Right atrium auricular region (tissue), 2 donors: Measurements from ENCODE around the gene EPHA6. TPM values are rescaled to one million over a fixed set of nuclear protein-coding genes. Genes with fewer than 3 reads are reported as not detected.
"Not testable (repeated sequence)": the region's sequence is repeated elsewhere in the genome, so short reads cannot be mapped to it uniquely, and the experiment has no call there.

Experiments used
- DNase-seq: peaks from one replicate; pipeline ENCODE4 v3.0.0-alpha.2; 2019; ENCODE audit warnings: low spot score
- H3K27ac ChIP-seq, 2 donors: fragments of 200-600 bp; sonication (generic); 1 replicate in 1 of 2; 2 replicates in 1 of 2; pipeline ENCODE4 v1.5.1; 2016 to 2019
- H3K27me3 ChIP-seq, 2 donors: fragments of 200-600 bp; sonication (generic); one replicate each; pipeline versions ENCODE4 v1.5.1 to v1.6.0; 2017 to 2019
- H3K36me3 ChIP-seq: fragments of 200-600 bp; sonication (generic); one replicate; pipeline ENCODE4 v1.5.1; 2016
- H3K4me1 ChIP-seq, 2 donors: fragments of 200-600 bp; sonication (generic); one replicate each; pipeline versions ENCODE4 v1.5.1 to v1.6.0; 2017 to 2019
- H3K4me3 ChIP-seq, 2 donors: fragments of 200-600 bp; sonication (generic); 1 replicate in 1 of 2; 2 replicates in 1 of 2; pipeline ENCODE4 v1.5.1; 2017 to 2019; ENCODE audit warnings: mild to moderate bottlenecking in 1 of 2, moderate library complexity in 1 of 2
- H3K9me3 ChIP-seq, 2 donors: fragments of 200-600 bp; sonication (generic); one replicate each; pipeline ENCODE4 v1.5.1; 2019
- CTCF ChIP-seq, 2 donors: fragments of 200-600 bp; sonication (generic); IDR thresholded peaks; one replicate each; pipeline ENCODE4 v1.5.1; 2019; ENCODE audit warnings: antibody characterized with exemption in 2 of 2
- total RNA-seq, 2 donors: library from RNA; depleted of rRNA; stranded (reverse); fragments of >200 nt; gene quantifications; one replicate each; pipeline ENCODE4 v1.1.0, GENCODE V29; 2016

Gene EPHA6
- total RNA-seq, 2 donors from 2014 or later, result 0.22 to 0.35 TPM

- H3K27me3 ChIP-seq, result no peaks in the 10 kb centered on the region
- no peak for DNase-seq
- TF ChIP-seq CTCF (IDR thresholded peaks at IDR 0.05), result no peak
- no peaks in the 10 kb centered on the region for H3K4me1 ChIP-seq
- H3K36me3 ChIP-seq, result no peaks in the 10 kb centered on the region
- H3K27ac ChIP-seq, result no peak overlapping the region
- H3K9me3 ChIP-seq, result no peaks in the 10 kb centered on the region
- H3K4me3 ChIP-seq, result no peak overlapping the region
These were observed 101.1 kb downstream of the EPHA6 start for GRCh38 chr3:96915445-96915844.

- no peak overlapping the region for H3K4me3 ChIP-seq
- H3K9me3 ChIP-seq, result peaks cover 5 to 27% of the 10 kb centered on the region in 2 donors
- H3K4me1 ChIP-seq, result no peaks in the 10 kb centered on the region
- no peaks in the 10 kb centered on the region for H3K36me3 ChIP-seq
- no peak for DNase-seq
- TF ChIP-seq CTCF (IDR thresholded peaks at IDR 0.05), result no peak
- no peak overlapping the region for H3K27ac ChIP-seq
- H3K27me3 ChIP-seq, result no peaks in the 10 kb centered on the region
These were observed 116.9 kb downstream of the EPHA6 start for GRCh38 chr3:96931119-96931862.

- DNase-seq, H3K27ac ChIP-seq, H3K36me3 ChIP-seq, H3K4me1 ChIP-seq, H3K9me3 ChIP-seq, H3K4me3 ChIP-seq, H3K27me3 ChIP-seq: not testable (repeated sequence)
These were observed 127.7 kb downstream of the EPHA6 start for GRCh38 chr3:96942131-96942530.

GRCh38 chr3:96958856-96959255 lies 144.5 kb downstream of the EPHA6 start:
- DNase-seq, result no peak
- TF ChIP-seq CTCF (IDR thresholded peaks at IDR 0.05), result no peak
- Histone ChIP-seq H3K9me3 (no peaks in the 10 kb centered on the region), H3K4me1 (no peaks in the 10 kb centered on the region), H3K27me3 (no peaks in the 10 kb centered on the region), H3K4me3 (no peak overlapping the region), H3K27ac (no peak overlapping the region), H3K36me3 (no peaks in the 10 kb centered on the region)

- TF ChIP-seq CTCF (IDR thresholded peaks at IDR 0.05), result no peak
- H3K27me3 ChIP-seq, result no peaks in the 10 kb centered on the region
- H3K9me3 ChIP-seq, result no peaks in the 10 kb centered on the region
- no peaks in the 10 kb centered on the region for H3K36me3 ChIP-seq
- DNase-seq, result no peak
- no peak overlapping the region for H3K27ac ChIP-seq
- H3K4me3 ChIP-seq, result no peak overlapping the region
- H3K4me1 ChIP-seq, result no peaks in the 10 kb centered on the region
These were observed 145.1 kb downstream of the EPHA6 start for GRCh38 chr3:96959474-96959873.

GRCh38 chr3:96959901-96960641 lies 145.7 kb downstream of the EPHA6 start:
- Histone ChIP-seq H3K27ac (no peak overlapping the region), H3K4me1 (no peaks in the 10 kb centered on the region), H3K4me3 (no peak overlapping the region), H3K36me3 (no peaks in the 10 kb centered on the region), H3K27me3 (no peaks in the 10 kb centered on the region), H3K9me3 (no peaks in the 10 kb centered on the region)
- DNase-seq, result no peak
- TF ChIP-seq CTCF (IDR thresholded peaks at IDR 0.05), result no peak
